HCEC 1CT (cell line): ENCODE data around the gene FUS.
"Not testable (repeated sequence)": the region's sequence is repeated elsewhere in the genome, so short reads cannot be mapped to it uniquely, and the experiment has no call there.

Experiments
- DNase-seq: peaks from one replicate; pipeline ENCODE4 v3.0.0-alpha.2; 2017

Gene FUS

DNA sequence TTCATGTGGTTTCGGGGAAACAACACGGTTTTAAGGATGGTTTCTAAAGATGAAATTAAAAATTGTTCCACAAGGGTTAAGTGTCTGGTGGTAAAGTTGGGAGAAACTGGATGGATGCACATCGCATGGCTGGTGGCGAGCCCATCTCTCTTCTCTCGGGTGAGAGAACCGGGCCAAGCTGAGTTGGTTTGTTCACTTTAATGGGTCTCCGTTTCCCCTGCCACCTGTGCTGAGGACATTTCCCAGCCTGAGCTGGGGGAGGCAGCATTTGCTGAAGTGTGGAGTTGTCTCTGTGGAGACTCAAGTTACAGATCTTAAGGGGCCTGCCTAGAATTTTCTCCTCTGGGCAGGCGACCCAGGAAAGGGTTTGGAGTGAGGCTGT lies 7.9 kb downstream of the FUS start:
- DNase-seq, result no peak

DNA sequence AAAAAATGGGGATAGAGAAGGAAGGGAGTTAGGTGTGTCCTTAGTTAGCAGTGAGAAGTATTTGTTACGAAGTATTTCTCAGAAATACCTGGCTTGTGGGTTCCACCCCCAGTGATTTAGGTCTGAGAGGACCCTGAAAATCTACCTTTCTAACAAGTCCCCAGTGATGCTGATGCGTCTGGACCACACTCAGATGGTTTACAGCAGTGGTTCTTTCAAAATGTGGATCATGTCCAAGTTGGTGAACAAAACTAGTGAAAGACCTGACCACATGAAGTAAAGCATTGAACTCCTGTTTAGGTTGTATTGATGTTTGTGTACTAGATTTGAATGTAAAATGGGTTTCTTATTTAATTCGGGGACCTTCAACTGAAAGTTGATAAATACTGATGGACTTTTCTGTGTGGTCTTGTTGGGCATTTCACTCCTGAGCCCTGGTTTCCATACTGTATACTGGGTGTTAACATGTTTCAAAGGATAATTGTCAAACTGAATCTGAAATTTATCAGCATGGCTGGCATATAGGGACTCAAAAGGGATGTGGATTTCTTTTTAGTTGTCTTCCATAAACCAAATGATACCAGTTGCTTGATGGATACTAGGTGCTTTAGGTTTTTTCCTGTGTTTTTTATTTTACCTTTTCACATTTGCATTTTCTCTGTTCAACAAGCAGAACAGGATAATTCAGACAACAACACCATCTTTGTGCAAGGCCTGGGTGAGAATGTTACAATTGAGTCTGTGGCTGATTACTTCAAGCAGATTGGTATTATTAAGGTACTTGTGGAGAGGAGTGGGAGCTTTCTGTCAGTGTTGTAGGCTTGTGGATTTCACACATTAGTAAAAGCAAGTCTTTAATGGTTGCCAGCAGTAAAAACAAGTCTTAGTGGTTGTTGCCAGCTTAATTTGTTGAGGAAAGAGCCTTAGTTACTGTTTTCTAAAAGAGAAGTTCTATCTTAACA lies 8.8 kb downstream of the FUS start:
- DNase-seq, result no peak

DNA sequence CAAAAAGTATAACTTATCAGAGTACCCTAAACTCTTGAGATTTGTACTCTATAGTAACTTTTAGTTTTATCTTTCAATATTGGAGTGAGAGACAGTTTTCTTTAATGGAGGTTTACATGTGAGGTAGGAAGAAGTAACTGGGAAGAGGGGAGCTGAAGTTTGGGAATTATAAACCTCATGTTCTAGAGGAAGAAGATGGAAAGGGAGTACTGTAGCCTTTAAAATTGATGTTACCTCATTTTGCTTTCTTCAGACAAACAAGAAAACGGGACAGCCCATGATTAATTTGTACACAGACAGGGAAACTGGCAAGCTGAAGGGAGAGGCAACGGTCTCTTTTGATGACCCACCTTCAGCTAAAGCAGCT lies 9.5 kb downstream of the FUS start:
- DNase-seq, result no peak

DNA sequence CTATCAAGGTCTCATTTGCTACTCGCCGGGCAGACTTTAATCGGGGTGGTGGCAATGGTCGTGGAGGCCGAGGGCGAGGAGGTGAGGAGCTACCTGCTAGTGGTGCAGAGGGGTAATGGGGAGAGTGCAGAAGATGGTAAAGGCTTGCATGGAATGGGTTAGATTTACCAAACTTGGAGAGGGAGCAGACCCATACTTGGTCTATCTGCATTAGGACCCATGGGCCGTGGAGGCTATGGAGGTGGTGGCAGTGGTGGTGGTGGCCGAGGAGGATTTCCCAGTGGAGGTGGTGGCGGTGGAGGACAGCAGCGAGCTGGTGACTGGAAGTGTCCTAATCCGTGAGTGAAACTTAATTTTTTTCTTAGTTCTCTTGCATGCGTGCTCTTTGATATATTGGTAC lies 10.1 kb downstream of the FUS start:
- DNase-seq, result no peak

DNA sequence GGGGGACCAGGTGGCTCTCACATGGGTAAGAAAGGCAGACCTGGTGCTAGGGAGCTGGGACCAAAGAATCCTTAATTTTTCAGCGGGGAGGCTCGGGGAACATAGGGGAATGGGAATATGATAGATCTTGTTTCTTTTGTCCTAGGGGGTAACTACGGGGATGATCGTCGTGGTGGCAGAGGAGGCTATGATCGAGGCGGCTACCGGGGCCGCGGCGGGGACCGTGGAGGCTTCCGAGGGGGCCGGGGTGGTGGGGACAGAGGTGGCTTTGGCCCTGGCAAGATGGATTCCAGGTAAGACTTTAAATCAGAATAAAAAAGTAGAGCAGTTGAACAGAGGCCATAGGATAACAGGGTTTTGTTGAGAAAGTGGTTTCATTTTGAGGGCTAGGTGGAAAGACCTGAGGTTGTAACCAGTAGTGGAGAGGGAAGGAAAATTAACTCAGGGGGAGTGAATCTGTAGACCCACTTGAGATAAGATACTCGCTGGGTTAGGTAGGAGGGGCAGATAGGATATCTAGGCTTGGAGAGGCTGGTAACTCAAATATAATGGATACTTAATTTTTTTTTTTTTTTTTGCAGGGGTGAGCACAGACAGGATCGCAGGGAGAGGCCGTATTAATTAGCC lies 11.0 kb downstream of the FUS start:
- DNase-seq, result no peak

DNA sequence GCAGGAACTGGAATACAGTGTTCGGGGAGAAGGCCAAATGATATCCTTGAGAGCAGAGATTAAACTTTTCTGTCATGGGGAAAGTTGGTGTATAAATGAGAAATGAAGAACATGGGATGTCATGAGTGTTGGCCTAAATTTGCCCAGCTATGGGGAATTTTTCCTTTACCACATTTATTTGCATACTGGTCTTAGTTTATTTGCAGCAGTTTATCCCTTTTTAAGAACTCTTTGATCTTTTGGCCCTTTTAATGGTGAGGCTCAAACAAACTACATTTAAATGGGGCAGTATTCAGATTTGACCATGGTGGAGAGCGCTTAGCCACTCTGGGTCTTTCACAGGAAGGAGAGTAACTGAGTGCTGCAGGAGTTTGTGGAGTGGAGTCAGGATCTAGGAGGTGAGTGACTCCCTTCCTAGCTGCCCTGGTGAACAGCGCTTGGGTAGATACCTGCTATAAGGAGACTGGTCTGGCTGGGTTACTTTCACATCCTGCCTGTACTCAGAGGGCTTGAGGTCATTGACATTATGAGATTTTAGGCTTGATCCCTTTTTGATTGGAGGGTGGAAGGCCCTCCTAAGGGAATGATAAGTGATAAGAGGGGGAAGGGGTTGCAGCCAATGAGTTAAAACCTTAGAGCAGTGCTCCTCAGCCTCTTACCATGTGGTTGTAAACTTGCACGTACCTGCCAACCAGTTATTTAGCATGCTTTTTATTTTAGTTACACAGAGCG lies 11.9 kb downstream of the FUS start:
- no peak for DNase-seq

DNA sequence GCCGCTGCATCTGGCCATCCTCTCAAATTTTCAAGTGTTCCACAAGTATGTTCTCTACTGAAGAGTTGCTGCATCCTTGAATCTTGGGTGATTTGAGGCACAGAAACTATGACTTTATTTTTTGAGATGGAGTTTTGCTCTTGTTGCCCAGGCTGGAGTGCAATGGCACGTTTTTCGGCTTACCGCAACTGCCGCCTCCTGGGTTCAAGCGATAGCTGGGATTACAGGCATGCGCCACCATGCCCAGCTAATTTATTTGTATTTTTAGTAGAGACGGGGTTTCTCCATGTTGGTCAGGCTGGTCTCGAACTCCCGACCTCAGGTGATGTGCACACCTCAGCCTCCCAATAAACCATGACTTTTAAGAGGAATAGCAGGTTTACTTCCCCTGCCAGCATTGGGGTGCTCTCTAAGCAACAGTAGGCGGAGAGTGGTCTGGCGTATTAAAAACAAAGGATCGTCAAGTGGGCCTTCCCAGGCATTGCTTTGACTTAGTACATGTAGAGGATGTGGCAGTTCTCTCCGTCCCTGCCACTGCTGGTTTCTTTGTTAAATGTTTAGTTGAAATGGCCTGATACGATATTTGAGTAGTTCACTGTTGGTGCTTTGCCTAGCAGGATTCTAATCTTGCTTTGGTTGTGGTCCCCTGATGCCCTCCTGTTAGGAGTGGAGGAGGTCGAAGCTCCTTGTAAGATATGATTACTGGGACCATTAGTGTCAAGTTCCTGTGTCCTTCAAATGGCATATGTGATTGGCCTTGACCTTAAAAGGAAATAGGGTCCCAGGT lies 13.1 kb downstream of the FUS start:
- DNase-seq, result no peak

DNA sequence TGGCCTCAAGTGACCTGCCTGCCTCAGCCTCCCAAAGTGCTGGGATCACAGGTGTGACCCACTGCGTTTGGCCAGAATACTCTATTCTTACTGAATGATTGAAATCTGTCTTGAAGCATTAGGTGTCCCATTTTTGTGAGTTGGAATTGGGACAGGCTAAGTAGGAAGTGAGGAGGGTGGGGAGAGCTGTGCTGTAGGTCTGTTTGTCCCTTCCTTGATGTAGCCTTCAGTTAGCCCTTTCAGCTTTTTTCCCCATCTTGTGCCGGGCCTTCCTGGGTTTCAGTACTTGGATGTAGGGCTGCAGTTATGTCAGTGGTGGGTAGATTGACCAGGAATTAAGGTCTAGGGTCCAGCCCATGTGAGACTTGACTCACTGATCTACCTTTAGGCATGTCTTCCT lies 13.9 kb downstream of the FUS start:
- no peak for DNase-seq

DNA sequence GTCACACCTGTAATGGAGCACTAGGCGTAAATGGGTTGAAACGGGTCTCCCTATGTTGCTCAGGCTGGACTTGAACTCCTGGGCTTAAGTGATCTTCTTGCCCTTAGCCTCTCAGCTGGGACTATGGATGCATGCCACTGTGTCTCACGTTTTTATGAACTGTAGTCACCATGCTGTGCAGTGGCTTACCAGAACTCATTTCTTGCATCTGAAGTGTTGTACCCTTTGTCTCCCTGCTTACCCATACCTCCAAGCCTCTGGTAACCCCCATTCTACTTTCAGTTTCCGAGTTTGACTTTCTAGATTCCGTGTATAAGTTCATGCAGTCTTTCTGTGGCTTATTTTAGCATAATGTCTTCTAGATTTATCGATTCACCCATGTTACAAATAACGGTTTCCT lies 15.0 kb downstream of the FUS start:
- no peak for DNase-seq

DNA sequence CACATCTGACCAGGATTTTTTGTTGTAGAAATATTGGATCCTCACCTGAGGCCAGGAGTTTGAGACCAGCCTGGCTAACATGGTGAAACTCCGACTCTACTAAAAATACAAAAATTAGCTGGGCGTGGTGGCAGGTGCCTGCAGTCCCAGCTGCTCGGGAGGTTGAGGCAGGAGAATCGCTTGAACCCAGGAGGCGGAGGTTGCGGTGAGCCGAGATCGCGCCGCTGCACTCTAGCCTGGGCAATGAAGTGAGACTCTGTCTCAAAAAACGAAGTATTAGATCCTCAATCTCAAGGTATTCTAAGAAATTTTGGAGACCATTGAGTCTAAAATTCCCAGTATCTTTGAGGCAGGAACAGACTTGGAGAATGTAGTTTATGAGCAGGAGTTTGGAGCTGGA lies 15.9 kb downstream of the FUS start:
- not testable (repeated sequence) for DNase-seq

DNA sequence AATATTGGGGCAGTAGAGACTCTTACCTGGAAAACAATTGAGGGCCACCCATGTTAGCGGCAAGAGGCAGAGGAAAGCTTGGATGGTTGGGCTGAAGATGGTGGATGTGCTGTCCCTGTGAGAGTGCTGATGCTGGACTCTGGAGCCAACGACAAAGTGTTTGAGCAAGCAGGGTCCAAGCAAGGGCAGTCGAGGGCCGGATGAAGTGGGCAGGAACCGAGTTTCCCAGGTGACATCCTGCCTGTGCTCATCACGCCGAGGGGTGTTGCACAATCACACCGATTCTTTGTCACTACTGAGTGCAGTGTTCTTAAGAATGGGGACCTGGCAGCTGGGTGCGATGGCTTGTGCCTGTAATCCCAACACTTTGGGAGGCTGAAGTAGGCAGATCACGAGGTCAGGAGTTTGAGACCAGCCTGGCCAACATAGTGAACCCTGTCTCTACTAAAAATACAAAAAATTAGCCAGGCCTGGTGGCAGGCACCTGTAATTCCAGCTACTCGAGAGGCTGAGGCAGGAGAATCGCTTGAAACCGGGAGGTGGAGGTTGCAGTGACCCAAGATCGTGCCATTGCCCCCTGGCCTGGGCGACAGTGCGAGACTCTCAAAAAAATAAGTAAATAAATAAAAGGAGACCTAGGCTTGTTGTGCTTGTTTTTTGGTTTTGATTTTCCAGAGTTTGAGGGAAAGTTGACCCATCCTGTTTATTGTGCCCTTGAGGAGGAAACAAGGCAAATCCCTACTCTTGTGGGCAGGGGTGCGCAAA lies 16.6 kb downstream of the FUS start:
- DNase-seq, result no peak

DNA sequence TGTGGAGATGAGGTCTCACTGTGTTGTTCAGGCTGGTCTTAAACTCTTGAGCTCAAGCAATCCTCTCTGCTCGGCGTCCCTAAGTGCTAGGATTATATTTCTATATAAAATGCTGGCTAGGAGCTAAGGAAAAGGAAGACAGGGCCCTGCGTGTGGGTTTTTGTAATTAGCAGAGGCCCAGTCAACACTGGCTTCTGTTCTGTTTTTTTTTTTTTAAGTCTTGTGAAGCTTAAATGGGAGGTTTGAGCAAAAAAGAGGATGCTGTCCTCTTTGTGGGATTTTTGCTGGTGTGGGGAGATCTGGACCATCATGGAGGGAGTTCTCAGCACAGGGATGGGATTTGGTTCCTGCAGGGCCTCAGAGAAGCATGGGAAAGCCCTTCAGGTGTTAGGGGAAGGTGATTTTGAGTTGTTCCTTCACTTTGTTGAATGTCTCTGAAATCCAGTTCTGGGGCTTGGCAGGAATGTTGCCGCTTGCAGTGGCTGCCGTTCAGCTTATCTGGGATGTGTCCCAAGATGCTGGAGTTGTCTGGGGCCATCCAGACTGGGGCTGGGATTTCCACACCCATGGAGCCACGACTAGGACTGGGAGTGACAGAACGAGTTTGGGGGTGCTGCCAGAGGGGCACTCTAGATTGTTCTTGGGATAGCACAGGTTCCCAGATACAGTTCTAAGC lies 18.4 kb downstream of the FUS start:
- no peak for DNase-seq

DNA sequence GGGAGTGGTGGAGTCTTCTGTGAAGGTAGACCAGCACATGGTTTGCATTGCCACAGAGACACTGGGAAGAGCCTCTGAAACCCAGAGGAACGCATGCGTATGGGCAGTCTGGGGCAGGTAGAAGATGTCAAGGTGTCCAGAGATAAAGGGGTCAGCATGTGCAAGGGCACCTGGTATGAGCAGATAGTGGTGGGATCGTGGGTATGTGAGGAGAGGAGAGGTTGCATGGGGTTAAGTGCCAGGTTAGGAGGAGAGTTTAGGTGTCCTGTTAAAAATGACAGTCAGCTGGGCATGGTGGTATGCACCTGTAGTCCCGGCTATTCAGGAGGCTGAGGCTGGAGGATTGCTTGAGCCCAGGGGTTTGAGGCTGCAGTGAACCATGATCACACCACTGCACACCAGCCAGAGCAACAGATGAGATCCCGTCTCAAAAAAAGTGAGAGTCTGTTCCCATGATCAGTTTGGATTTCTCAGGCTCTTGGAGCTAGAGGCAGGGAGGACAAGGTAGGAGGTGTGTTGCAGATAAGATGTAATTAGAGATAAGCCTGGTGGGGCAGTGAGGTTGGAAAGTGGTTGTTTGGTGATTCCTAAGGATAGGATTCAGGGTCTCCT lies 19.6 kb downstream of the FUS start:
- DNase-seq, result no peak

DNA sequence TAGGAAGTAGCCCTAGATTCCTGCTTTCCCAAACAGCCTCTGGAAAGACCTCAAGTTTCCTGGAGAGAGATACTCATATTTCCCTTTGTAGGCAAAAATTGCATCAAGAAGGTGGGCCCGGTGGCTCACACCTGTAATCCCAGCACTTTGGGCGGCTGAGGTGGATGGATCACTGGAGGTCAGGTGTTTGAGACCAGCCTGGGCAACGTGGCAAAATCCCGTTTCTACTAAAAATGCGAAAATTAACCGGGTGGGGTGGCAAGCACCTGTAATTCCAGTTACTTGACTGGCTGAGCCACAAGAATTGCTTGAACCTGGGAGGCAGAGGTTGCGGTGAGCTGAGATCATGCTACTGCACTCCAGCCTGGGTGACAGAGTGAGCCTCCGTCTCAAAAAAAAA lies 20.2 kb downstream of the FUS start:
- not testable (repeated sequence) for DNase-seq

DNA sequence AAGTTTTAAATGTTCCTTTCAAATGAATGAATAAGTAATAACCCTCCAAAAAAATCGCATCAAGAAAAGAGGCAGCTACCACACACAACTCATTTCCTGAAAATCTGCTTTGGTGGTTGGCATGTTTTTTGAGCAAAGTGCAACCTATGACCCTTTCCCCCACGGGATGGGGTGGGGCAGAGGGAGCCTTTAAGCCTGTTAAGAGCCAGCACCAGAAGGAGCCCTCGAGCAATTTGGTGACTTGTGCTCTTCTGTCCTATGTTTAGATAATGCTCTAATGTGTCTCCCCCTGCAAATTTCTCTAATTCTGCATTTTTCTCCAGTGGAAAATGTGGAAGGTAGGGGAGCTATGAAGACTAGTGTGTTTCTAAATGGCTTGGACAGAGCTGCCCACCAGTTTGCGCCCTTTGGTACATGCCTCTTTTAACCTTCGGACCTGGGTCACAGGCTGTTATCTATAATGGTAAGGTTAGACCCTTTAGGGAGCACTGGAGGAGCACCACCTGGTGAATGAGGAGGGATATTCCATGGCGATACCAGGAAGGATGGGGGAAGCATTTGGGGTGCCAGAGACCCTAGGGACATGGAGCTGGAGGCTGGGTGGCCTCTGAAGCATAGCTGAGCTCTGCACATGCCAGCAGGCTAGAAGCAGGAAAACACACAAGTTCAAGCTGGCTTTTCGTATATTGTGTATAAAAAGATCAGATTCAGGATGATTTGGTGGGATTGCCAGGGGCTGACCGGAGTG lies 21.1 kb downstream of the FUS start:
- peak; percentile 49 for DNase-seq

DNA sequence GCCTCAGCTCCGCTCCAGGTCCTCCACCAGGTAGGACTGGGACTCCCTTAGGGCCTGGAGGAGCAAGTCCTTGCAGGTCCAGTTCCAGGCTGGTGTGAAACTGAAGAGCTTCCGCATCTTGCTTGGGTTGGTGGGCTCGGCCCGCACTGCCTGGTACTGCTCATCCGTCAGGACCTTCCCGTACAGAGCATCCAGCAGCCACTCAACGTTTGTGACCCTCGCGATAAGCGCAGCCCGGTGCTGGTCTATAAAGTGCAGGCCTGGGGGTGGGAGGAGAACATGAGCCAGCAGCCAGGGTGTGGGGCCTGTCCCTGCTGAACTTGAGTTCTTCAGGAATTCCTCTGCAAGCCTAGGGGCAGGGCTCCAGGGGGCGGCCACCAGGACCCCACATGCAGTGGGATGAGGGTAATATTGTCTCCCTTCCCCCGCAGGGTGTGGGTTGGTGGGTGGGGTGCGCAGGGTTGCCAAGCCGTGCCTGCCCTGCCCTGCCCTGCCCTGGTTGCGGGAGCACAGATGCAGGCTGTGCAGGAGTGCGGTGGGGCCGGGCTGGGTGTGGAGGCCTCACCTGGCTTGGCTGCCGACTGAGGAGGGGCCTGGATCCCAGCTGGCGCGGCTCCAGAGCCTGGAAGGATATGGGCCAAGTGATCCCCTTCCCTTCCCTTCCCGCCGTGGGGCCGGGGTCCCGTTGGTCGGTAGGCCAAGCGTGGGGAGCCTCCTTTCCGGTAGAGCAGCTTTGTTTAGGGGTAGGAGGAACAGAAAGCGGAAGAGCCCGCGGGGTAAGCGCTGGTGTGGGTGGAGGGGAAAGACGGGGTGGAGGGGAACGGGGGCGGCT lies 21.9 kb downstream of the FUS start:
- DNase-seq, result no peak

DNA sequence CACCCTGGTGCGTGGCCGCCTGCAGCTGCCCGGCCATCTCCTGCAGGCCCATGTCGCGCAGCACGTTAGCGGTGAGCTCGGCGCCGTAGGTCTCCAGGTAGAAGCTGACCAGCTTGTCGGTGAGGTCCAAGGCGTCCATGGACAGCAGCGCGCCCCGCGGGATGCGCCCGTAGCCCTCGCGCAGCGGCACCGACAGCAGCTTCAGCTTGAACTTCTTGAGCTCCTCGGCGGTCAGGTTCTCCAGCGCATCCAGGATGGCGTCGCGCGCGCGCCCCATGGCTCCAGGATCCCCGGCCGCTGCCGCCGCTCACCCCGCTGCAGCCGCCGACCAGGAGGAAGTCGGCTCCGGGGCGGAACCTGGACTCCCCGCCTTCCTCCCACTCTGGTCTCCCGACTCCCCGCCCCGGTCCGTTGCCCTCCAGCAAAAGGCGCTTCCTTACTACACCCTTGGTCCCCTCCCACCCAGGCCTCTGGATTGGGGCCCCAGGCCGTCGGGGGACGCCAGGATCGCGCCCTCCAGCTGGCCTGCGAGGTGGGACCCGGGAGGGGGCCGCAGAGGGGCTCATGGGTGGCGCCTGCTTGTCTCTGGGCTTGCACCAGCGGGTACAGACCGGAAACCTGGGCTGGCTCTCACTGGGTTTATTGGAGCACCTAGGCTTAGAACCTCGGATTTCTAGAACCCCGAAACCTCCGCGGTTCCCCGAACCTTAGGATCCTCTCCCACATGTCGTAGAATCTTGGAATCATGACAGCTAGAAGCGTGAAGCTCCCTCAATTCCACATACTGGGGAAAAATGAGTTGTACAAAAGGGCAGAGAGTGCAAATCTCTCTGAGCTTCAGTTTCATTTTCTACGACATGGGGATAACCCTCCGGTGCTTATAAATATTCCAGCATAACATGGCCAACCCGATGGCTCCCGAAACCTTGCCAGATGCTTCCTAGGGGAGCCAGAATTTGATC lies 22.8 kb downstream of the FUS start, which contains the start of gene PYCARD:
PYCARD (minus strand) TSS at position 347 of the 962 bp plus-strand sequence; CDS start at position 277, 70 bp downstream.
- peak; percentile 33 for DNase-seq
